CD8-positive, alpha-beta memory T cell (primary cell): ENCODE data around the gene S100A10. TPM values are rescaled to one million over a fixed set of nuclear protein-coding genes. Genes with fewer than 3 reads are reported as not detected.
A peak's percentile ranks its signal among the peaks of the same experiment; 100 is the strongest.

ENCODE experiments used
- CTCF ChIA-PET: fragments of 350-600 bp; sonication (Branson Sonifier 250); formaldehyde crosslinking; loops from one replicate; lab custom pipeline; 2021; ENCODE audit warnings: antibody characterized with exemption; lab: Charles Lee
- POLR2A ChIA-PET: fragments of 350-600 bp; sonication (Branson Sonifier 250); formaldehyde crosslinking; loops from one replicate; lab custom pipeline; 2021; ENCODE audit warnings: antibody characterized with exemption; lab: Charles Lee
- DNase-seq, 5 donors: peaks; one replicate each; pipeline versions ENCODE4 v3.0.0 to v3.0.0-alpha.2; 2020 to 2022; ENCODE audit warnings: mixed read lengths in 1 of 5
- H3K27ac ChIP-seq: one replicate; pipeline ENCODE4 v1.7.0; 2013; ENCODE audit warnings: low read depth, mild to moderate bottlenecking, low read length, moderate library complexity
- H3K27me3 ChIP-seq: 2 replicates; pipeline ENCODE4 v1.7.0; 2013; ENCODE audit warnings: low read length, mild to moderate bottlenecking; ENCODE audit not compliant: insufficient read depth, poor library complexity, severe bottlenecking
- H3K36me3 ChIP-seq: 2 replicates; pipeline ENCODE4 v1.7.0; 2013; ENCODE audit warnings: mild to moderate bottlenecking, low read length, moderate library complexity; ENCODE audit not compliant: insufficient read depth
- H3K4me1 ChIP-seq: 2 replicates; pipeline ENCODE4 v1.7.0; 2013; ENCODE audit warnings: mild to moderate bottlenecking, low read length, moderate library complexity; ENCODE audit not compliant: insufficient read depth
- H3K4me3 ChIP-seq: 2 replicates; pipeline ENCODE4 v1.7.0; 2013; ENCODE audit warnings: mild to moderate bottlenecking, low read length
- H3K9me3 ChIP-seq: 2 replicates; pipeline ENCODE4 v1.7.0; 2013; ENCODE audit warnings: mild to moderate bottlenecking, low read length
- H3K27ac Mint-ChIP-seq, 8 donors: one replicate each; pipeline ENCODE4 v1.8.0; 2020 to 2021; ENCODE audit warnings: mixed read lengths in 8 of 8, mild to moderate bottlenecking in 6 of 8, inconsistent platforms in 3 of 8, moderate library complexity in 3 of 8
- H3K27me3 Mint-ChIP-seq, 2 donors: one replicate each; pipeline ENCODE4 v1.8.0; 2020 to 2021; ENCODE audit warnings: mixed read lengths in 2 of 2, mild to moderate bottlenecking in 1 of 2, moderate library complexity in 1 of 2
- H3K36me3 Mint-ChIP-seq, 3 donors: one replicate each; pipeline ENCODE4 v1.8.0; 2020 to 2021; ENCODE audit warnings: mixed read lengths in 3 of 3, inconsistent platforms in 1 of 3, mild to moderate bottlenecking in 1 of 3
- H3K4me1 Mint-ChIP-seq, 3 donors: one replicate each; pipeline ENCODE4 v1.8.0; 2020 to 2021; ENCODE audit warnings: mixed read lengths in 3 of 3, inconsistent platforms in 1 of 3, mild to moderate bottlenecking in 1 of 3
- H3K4me3 Mint-ChIP-seq, 7 donors: one replicate each; pipeline ENCODE4 v1.8.0; 2020 to 2021; ENCODE audit warnings: mixed read lengths in 7 of 7, mild to moderate bottlenecking in 6 of 7, moderate library complexity in 4 of 7, inconsistent platforms in 2 of 7
- H3K9me3 Mint-ChIP-seq, 5 donors: one replicate each; pipeline ENCODE4 v1.8.0; 2020 to 2022; ENCODE audit warnings: mixed read lengths in 5 of 5, mild to moderate bottlenecking in 3 of 5, moderate library complexity in 2 of 5, inconsistent platforms in 1 of 5
- polyA plus RNA-seq: library from polyadenylated mRNA; unstranded; fragments of 300-500 nt; fragmentation: Illumina TruSeq; gene quantifications from one replicate; pipeline ENCODE4 v1.2.3, GENCODE V29; 2021
- total RNA-seq, 2 experiments: library from RNA; stranded (reverse); gene quantifications; one replicate each; pipeline ENCODE4 v1.2.3, GENCODE V29; 2021

S100A10 gene
- total and polyA plus RNA-seq, 3 experiments from 2014 or later: 263 to 1,167 (median 279) TPM

GRCh38 chr1:151944857-151945575 is 48.6 kb downstream of the S100A10 start:
- Mint-ChIP-seq H3K27me3 (no peaks in the 10 kb centered on the region), H3K27ac (peak overlapping the region; percentile 90 to 99 (median 94)), H3K36me3 (no peaks in the 10 kb centered on the region), H3K9me3 (no peaks in the 10 kb centered on the region), H3K4me3 (peak overlapping the region in 6 of 7 donors; percentile 38 to 75 (median 60)), H3K4me1 (peaks cover 43 to 55% (median 45%) of the 10 kb centered on the region in 3 donors)
- Histone ChIP-seq H3K9me3 (no peaks in the 10 kb centered on the region), H3K36me3 (no peaks in the 10 kb centered on the region), H3K4me1 (peaks cover 26% of the 10 kb centered on the region), H3K27me3 (no peaks in the 10 kb centered on the region), H3K27ac (peak overlapping the region; percentile 84), H3K4me3 (no peak overlapping the region)
- ChIA-PET POLR2A (interaction anchor here (0.5 kb wide), 1 partner anchor 18 kb away, joined by 4 read pairs; no protein-coding TSS in a partner anchor), CTCF (interaction anchor here (1.3 to 2.7 kb wide), 4 partner anchors 23 to 56 kb away, joined by 3 to 13 read pairs (median 4); no protein-coding TSS in a partner anchor)
- no peak for DNase-seq

GRCh38 chr1:151944126-151944856 is 49.4 kb downstream of the S100A10 start:
- DNase-seq: no peak
- Mint-ChIP-seq H3K27ac (peak overlapping the region; percentile 90 to 99 (median 94)), H3K4me1 (peaks cover 43 to 55% (median 45%) of the 10 kb centered on the region in 3 donors), H3K4me3 (peak overlapping the region in 3 of 7 donors; percentile 2 to 62 (median 49)), H3K36me3 (no peaks in the 10 kb centered on the region), H3K9me3 (no peaks in the 10 kb centered on the region), H3K27me3 (no peaks in the 10 kb centered on the region)
- Histone ChIP-seq H3K27ac (peak overlapping the region; percentile 84), H3K4me3 (no peak overlapping the region), H3K4me1 (peaks cover 26% of the 10 kb centered on the region), H3K9me3 (no peaks in the 10 kb centered on the region), H3K36me3 (no peaks in the 10 kb centered on the region), H3K27me3 (no peaks in the 10 kb centered on the region)
- ChIA-PET CTCF (interaction anchor here (0.7 to 2.7 kb wide), 4 partner anchors 23 to 57 kb away, joined by 3 to 13 read pairs (median 4); no protein-coding TSS in a partner anchor), POLR2A (interaction anchor here (0.5 kb wide), 1 partner anchor 18 kb away, joined by 4 read pairs; no protein-coding TSS in a partner anchor)

DNA sequence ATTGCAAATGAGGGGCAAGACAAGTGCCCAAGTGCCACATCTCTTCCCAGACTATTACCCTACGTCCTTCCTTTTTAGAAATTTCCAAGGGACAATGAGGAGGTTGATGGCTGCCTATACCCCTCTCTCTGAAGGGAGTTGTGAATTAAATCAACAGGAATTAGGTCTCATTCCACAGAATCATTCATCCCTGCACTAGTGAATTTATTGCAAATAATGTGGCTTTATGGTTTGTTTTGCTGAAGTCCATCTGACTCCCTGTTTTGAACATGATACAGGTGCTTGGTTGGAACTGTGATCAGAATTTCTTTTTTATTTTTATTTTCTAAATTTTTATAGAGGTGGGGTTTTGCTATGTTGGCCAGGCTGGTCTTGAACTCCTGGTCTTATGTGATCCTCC is 50.1 kb downstream of the S100A10 start:
- Mint-ChIP-seq H3K4me3 (no peak overlapping the region), H3K36me3 (no peaks in the 10 kb centered on the region), H3K27ac (peak overlapping the region in 6 of 8 donors; percentile 90 to 97 (median 94)), H3K27me3 (no peaks in the 10 kb centered on the region), H3K4me1 (peaks cover 43 to 55% (median 45%) of the 10 kb centered on the region in 3 donors), H3K9me3 (no peaks in the 10 kb centered on the region)
- Histone ChIP-seq H3K9me3 (no peaks in the 10 kb centered on the region), H3K27ac (no peak overlapping the region), H3K4me1 (peaks cover 26% of the 10 kb centered on the region), H3K4me3 (no peak overlapping the region), H3K36me3 (no peaks in the 10 kb centered on the region), H3K27me3 (no peaks in the 10 kb centered on the region)
- DNase-seq: no peak
- POLR2A ChIA-PET: no interaction called here
- CTCF ChIA-PET: interaction anchor here (11.7 kb wide), 1 partner anchor 57 kb away, joined by 153 read pairs; no protein-coding TSS in a partner anchor

- peak overlapping the region in 7 of 8 donors; percentile 44 to 75 (median 70) for H3K27ac Mint-ChIP-seq
- Histone ChIP-seq H3K27ac (no peak overlapping the region), H3K36me3 (no peaks in the 10 kb centered on the region), H3K4me3 (no peak overlapping the region), H3K9me3 (no peaks in the 10 kb centered on the region), H3K4me1 (peaks cover 26% of the 10 kb centered on the region), H3K27me3 (no peaks in the 10 kb centered on the region)
- H3K4me3 Mint-ChIP-seq: no peak overlapping the region
- POLR2A ChIA-PET: no interaction called here
- H3K27me3 Mint-ChIP-seq: no peaks in the 10 kb centered on the region
- no peaks in the 10 kb centered on the region for H3K36me3 Mint-ChIP-seq
- CTCF ChIA-PET: interaction anchor here (11.7 kb wide), 1 partner anchor 58 kb away, joined by 153 read pairs; no protein-coding TSS in a partner anchor
- peaks cover 43 to 55% (median 45%) of the 10 kb centered on the region in 3 donors for H3K4me1 Mint-ChIP-seq
- no peaks in the 10 kb centered on the region for H3K9me3 Mint-ChIP-seq
- no peak for DNase-seq
These were observed 50.8 kb downstream of the S100A10 start for GRCh38 chr1:151942882-151943281.

- no peaks in the 10 kb centered on the region for H3K36me3 ChIP-seq
- CTCF ChIA-PET: interaction anchor here (2.9 to 11.7 kb wide), 2 partner anchors 27 to 60 kb away, joined by 12 to 153 read pairs; no protein-coding TSS in a partner anchor
- H3K27me3 ChIP-seq: no peaks in the 10 kb centered on the region
- H3K27ac ChIP-seq: no peak overlapping the region
- Mint-ChIP-seq H3K27ac (peak overlapping the region in 3 of 8 donors; percentile 5 to 77 (median 46)), H3K4me1 (peaks cover 28 to 39% (median 29%) of the 10 kb centered on the region in 3 donors), H3K9me3 (no peaks in the 10 kb centered on the region), H3K36me3 (no peaks in the 10 kb centered on the region), H3K4me3 (no peak overlapping the region), H3K27me3 (peaks cover 0 to 1% of the 10 kb centered on the region in 2 donors)
- POLR2A ChIA-PET: no interaction called here
- DNase-seq: no peak
- H3K4me3 ChIP-seq: no peak overlapping the region
- H3K4me1 ChIP-seq: peaks cover 16% of the 10 kb centered on the region
- H3K9me3 ChIP-seq: no peaks in the 10 kb centered on the region
These were observed 53.1 kb downstream of the S100A10 start for GRCh38 chr1:151940541-151940940.

DNA sequence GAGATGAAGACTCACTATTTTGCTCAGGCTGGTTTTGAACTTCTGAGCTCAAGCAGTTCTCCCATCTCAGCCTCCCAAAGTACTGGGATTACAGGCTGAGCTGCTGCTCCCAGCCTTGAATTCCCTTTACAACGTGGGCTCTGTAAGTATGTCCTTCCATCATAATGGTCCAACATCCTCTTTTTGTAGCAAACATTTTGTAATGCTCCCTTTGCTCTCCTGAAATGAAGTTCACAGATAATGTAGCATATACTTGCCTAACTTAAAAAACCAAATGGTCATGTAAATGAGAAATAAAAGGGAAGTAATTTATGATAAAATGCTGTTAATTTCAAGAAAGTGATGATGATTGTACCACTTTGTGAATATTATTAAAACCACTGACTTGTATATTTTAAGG is 53.9 kb downstream of the S100A10 start:
- POLR2A ChIA-PET: no interaction called here
- no peak for DNase-seq
- Mint-ChIP-seq H3K9me3 (no peaks in the 10 kb centered on the region), H3K4me3 (no peak overlapping the region), H3K27ac (peak overlapping the region in 1 of 8 donors; percentile 27), H3K36me3 (no peaks in the 10 kb centered on the region), H3K4me1 (peaks cover 20 to 31% (median 22%) of the 10 kb centered on the region in 3 donors), H3K27me3 (peaks cover 4 to 5% of the 10 kb centered on the region in 2 donors)
- Histone ChIP-seq H3K27ac (no peak overlapping the region), H3K4me3 (no peak overlapping the region), H3K27me3 (no peaks in the 10 kb centered on the region), H3K9me3 (no peaks in the 10 kb centered on the region), H3K36me3 (no peaks in the 10 kb centered on the region), H3K4me1 (peaks cover 8% of the 10 kb centered on the region)
- CTCF ChIA-PET: interaction anchor here (2.9 to 11.7 kb wide), 2 partner anchors 28 to 61 kb away, joined by 12 to 153 read pairs; no protein-coding TSS in a partner anchor

GRCh38 chr1:151939141-151939540 is 54.5 kb downstream of the S100A10 start:
- Mint-ChIP-seq H3K27ac (peak overlapping the region in 1 of 8 donors; percentile 5), H3K27me3 (peaks cover 4 to 5% of the 10 kb centered on the region in 2 donors), H3K4me3 (no peak overlapping the region), H3K9me3 (no peaks in the 10 kb centered on the region), H3K36me3 (no peaks in the 10 kb centered on the region), H3K4me1 (peaks cover 15 to 26% (median 17%) of the 10 kb centered on the region in 3 donors)
- H3K27me3 ChIP-seq: no peaks in the 10 kb centered on the region
- H3K36me3 ChIP-seq: no peaks in the 10 kb centered on the region
- H3K4me3 ChIP-seq: no peak overlapping the region
- ChIA-PET POLR2A (no interaction called here), CTCF (interaction anchor here (1.6 to 11.7 kb wide), 3 partner anchors 29 to 62 kb away, joined by 4 to 153 read pairs (median 12); no protein-coding TSS in a partner anchor)
- H3K27ac ChIP-seq: no peak overlapping the region
- no peaks in the 10 kb centered on the region for H3K9me3 ChIP-seq
- DNase-seq: no peak
- peaks cover 2% of the 10 kb centered on the region for H3K4me1 ChIP-seq
